GM12874 (cell line): ENCODE measurements around the gene DSC2.

Experiments
- CTCF ChIP-seq: IDR thresholded peaks from 2 replicates; pipeline ENCODE4 v1.5.1; 2011; ENCODE audit warnings: low read depth, mild to moderate bottlenecking, control low read depth, low read length, moderate library complexity; ENCODE audit not compliant: insufficient read depth

Gene DSC2

GRCh38 chr18:31103423-31103822 is 1.2 kb upstream of the DSC2 start:
- no peak for TF ChIP-seq CTCF

DNA sequence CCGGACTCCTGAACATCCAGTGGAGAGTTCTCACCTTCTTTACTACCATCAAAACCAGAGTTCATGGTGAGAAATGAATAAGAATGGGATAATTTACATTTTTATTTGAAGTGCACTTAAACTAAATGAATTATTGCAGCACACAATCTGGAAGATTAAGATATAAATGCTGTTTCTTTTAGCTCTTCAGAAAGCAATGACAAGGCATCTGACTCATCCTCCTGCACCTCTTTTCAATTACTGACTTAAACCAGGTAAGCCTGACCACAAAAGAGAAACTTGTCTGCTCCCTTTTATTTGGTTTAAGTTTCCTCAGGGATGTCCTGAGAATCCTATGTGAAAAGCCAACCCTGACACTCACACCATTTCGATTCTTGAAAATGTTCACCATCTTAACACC is 720 bp upstream of the DSC2 start:
- no peak for TF ChIP-seq CTCF

- TF ChIP-seq CTCF = no peak
These were observed 817 bp downstream of the DSC2 start for GRCh38 chr18:31101183-31102024.

- no peak for TF ChIP-seq CTCF
These were observed 1.6 kb downstream of the DSC2 start for GRCh38 chr18:31100436-31101182.

- no peak for TF ChIP-seq CTCF
These were observed 2.6 kb downstream of the DSC2 start for GRCh38 chr18:31099450-31100230.

GRCh38 chr18:31098878-31099277 is 3.3 kb downstream of the DSC2 start:
- no peak for TF ChIP-seq CTCF

- no peak for TF ChIP-seq CTCF
These were observed 4.6 kb downstream of the DSC2 start for GRCh38 chr18:31097666-31098065.
